HG03039 (cell line): ENCODE data around the gene SMARCA4.

Experiments
- ATAC-seq: cut with Tn5 transposase; IDR thresholded peaks from one replicate; pipeline ENCODE4 v1.9.1; 2021; ENCODE audit warnings: mild to moderate bottlenecking, moderate library complexity; ENCODE audit not compliant: unreplicated experiment

SMARCA4 gene

GRCh38 chr19:11007385-11007784 lies 46.6 kb downstream of the SMARCA4 start:
- ATAC-seq, result no peak

DNA sequence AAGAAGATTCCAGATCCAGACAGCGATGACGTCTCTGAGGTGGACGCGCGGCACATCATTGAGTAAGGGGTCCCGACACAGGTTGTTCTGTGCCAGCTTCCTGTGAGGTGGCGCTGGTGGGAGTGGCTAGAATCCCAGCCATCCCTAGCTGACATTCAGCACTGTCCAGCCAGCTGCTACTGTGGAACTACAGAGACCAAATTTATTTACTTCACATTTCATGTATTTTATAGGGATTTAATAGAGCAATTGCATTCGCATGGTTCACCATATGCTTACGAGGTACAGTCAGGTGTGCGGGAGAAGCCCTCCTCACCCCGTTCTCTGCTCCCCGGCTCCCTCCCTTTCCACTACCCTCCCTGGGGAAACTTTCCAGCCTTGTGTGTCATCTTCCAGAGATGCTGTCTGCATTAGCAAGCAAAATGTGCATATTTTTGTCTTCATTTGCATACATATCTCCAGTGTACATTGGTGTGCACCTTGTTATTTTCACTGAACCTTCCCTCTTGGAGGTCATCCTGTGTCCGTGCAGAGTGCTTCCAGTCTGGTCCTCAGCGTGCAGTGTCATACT lies 47.2 kb downstream of the SMARCA4 start:
- ATAC-seq, result no peak

GRCh38 chr19:11010041-11010440 lies 49.2 kb downstream of the SMARCA4 start:
- no peak for ATAC-seq

DNA sequence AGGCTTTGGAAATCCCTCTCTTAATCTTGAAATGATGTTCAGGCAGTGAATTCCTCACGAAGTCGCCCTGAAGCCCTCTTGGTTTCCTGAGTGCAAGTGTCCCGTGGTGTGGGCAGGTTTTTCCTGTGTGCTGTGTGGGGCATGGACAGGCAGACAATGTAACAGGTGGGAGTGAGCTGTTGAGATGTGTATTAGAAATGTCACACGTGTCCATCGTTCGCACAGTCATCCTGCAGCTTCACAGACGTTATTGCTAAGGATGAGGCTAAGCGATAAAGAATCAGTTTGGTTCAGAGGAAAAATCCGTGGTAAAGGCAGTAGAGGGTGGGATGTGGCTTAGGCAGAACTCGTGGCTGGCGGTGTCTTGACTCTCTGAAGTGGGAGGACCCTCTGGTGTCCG lies 51.7 kb downstream of the SMARCA4 start:
- ATAC-seq, result no peak

DNA sequence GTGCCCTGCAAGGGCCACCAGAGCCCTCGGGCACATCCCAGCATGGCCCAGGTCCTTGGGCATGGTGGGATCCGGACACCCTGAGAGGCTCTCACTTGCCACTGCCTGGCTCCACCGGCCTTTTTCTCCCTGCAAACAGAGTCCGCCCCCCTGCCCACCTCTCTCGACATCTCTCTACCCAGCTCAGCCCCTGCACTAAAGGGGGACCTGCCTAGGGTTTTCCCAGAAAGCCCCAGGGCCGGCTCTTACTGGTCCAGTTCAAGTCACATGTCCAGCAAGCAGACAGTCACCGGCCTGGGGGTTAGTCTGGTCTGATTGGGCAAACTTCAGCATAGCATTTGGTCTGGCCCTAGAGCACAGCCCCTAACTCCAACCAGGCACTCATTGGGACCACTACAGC lies 52.9 kb downstream of the SMARCA4 start:
- ATAC-seq, result no peak

DNA sequence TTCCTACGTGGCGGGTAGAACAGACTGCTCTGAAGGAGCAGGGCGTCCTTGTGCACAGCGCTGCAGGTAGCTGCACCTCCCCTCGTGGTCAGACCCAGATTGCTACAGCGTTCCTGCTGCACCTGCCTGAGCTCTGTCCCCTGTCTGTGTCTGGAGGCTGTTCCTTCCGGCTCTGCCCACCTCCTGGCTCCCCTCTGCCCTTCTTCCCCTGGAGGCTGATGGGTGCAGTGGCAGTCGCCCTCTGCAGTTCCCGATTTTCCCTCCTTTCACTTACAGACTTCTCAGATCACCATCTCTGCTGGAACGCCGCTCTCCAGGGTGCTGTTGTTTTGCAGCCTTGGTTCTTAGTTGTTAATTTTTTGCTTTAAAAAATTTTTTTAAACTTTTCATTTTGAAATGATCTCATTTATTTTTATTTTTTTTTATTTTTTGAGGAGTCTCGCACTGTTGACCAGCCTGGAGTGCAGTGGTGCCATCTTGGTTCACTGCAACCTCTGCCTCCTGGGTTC lies 53.6 kb downstream of the SMARCA4 start:
- no peak for ATAC-seq

- ATAC-seq, result no peak
Measured at GRCh38 chr19:11016631-11017030, 55.8 kb downstream of the SMARCA4 start.

GRCh38 chr19:11017275-11018035 lies 56.6 kb downstream of the SMARCA4 start:
- no peak for ATAC-seq

DNA sequence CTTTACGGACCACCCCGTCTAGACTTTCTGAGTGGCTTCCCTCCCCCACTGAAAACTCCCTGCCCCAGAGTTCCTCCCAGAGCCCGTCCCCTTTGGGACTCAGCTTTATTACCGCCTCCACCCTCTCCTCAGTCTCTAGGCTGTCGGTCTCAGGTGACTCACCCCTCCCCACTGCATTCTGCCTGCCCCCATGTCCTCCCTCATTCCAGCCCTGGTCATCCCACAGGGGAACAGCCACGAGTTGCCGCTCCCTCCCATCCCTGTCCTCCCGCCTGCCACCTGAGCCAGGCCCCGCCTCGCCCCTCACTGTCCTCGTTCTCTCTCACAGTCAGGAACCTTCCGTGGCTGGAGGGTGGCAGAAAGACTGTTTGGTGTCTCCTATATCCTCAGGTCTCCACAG lies 57.3 kb downstream of the SMARCA4 start:
- ATAC-seq, result no peak

DNA sequence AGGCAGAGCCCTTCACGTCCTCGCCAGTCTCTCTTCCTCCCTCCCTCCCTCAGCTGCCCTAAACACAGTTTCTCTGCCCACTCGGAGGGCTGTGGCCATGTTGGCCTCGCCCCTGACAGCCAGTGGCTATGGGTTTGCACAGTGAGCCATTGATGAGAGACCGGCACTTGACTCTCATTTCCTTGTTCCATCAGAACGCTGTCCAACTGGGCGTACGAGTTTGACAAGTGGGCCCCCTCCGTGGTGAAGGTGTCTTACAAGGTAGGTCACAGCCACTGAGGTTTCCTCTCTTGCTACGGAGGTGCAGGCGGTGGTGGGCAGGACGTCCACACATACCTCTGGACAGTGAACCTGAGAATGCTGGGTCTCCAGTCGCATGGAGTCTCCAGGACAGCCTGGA lies 57.9 kb downstream of the SMARCA4 start:
- ATAC-seq, result no peak

GRCh38 chr19:11019262-11019661 lies 58.4 kb downstream of the SMARCA4 start:
- ATAC-seq, result no peak

DNA sequence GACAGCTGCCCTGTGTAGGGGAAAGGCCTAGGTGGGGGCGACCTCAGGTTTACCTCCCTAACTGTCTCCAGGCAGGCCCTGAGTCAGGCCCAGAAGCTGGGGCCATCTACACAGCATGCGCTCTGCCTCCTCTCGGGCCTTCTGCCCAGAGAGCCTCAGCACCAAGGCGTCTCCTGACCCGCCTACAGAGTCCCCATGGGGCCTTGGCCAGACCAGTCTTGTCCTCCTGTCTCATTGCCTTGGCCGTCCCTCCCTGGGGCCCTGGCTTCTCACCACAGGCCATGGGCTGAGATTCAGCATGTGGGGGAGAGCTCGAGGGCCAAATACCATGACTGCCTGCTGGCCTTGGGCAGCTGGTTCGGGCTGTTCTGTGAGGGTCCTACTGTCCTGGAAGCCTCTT lies 59.0 kb downstream of the SMARCA4 start:
- no peak for ATAC-seq

GRCh38 chr19:11020423-11020822 lies 59.6 kb downstream of the SMARCA4 start:
- no peak for ATAC-seq

GRCh38 chr19:11020982-11021759 lies 60.3 kb downstream of the SMARCA4 start:
- no peak for ATAC-seq

GRCh38 chr19:11021760-11022144 lies 60.9 kb downstream of the SMARCA4 start:
- ATAC-seq, result no peak

DNA sequence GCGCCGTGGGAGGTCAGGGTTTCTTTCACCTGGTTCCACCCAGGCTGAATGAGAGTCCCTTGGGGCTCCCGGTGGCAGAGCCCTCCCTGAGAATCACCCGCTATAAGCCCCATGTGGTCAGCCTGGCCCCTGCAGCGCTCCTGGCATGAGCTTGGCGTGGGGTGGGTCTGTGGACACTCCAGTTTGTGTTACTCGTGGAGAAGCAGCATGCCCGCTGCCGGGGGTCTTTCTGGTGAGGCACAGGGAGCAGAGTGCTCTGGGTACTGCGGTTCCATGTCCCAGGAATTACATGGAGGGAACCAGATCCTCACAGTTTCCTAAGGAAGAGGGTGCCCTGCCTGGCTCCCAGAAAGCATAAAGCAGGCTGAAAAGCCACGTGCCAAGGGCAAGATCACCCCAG lies 62.2 kb downstream of the SMARCA4 start:
- ATAC-seq, result no peak

- ATAC-seq, result no peak
Measured at GRCh38 chr19:11023710-11024109, 62.9 kb downstream of the SMARCA4 start.

- ATAC-seq, result no peak
Measured at GRCh38 chr19:11024259-11024658, 63.4 kb downstream of the SMARCA4 start.

GRCh38 chr19:11025006-11025405 lies 64.2 kb downstream of the SMARCA4 start:
- ATAC-seq, result no peak

DNA sequence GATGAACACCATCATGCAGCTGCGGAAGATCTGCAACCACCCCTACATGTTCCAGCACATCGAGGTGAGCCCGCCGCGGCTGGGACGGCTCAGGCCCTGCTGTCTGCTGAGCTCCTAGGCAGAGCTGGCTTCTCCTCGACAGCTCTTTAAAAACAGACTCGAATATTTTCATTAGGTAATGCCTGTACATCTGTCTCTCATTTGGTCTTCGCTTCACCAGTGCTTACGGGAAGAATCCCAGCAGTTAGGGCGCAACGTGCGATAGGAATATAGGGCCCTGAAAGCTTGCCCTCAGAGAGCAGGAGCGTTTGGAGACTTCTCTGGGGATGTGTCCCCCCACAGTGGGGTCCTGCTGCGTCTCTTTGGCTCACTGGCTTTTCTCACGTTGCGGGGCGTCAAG lies 64.6 kb downstream of the SMARCA4 start:
- ATAC-seq, result no peak

DNA sequence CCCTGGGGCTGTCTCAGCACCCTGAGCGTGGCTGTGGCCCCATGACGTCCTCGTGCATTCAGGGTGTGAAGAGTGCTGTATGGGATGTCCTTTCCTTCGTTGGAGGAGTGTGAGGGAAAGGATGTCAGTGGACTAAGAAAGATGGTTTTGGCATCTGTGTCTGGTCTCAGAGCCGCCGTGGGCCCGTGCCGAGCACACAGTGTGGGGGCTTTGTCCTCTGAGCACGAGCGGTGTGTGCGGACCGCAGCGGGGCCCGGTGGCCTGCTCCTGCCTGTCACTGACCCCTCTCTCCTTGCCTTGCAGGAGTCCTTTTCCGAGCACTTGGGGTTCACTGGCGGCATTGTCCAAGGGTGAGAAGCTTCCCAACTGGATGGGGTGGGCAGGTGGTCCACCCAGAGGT lies 65.2 kb downstream of the SMARCA4 start:
- ATAC-seq, result no peak

DNA sequence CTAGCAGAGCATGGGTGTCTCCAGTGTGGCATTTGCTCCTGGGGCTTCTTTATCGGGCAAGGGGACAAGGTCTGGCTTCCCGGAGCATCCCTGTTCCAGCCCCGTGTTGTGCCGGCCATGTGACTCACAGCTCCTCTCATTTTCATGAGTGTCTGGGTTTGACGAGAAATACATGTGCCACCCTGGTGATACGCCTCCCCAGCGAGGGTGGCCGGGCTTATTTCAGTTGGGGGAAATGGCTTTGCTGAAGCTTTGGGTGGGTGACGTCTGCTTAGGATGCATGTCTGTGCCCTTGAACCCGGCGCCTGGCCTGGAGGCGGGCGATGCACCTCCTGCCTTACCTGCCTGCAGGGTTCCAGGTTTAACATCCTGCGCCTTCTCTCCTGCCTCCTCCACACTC lies 66.6 kb downstream of the SMARCA4 start:
- ATAC-seq, result no peak
